GM23338 (cell line): ENCODE results near the gene CRISP3.

ENCODE experiments used
- CREB1 ChIP-seq: fragments of 250-450 bp; sonication (Bioruptor Pico); IDR thresholded peaks from 2 replicates; pipeline ENCODE4 v1.5.0; 2020; ENCODE audit warnings: low read depth, mild to moderate bottlenecking, moderate library complexity
- EZH2 ChIP-seq: fragments of 200-600 bp; sonication (generic); IDR thresholded peaks from one replicate; pipeline ENCODE4 v1.8.0; 2017; ENCODE audit warnings: antibody characterized with exemption, mild to moderate bottlenecking, low read depth; ENCODE audit not compliant: unreplicated experiment
- EZH2phosphoT487 ChIP-seq: fragments of 200-600 bp; sonication (generic); IDR thresholded peaks from one replicate; pipeline ENCODE4 v1.8.1; 2018; ENCODE audit warnings: antibody characterized with exemption; ENCODE audit not compliant: unreplicated experiment
- POLR2AphosphoS5 ChIP-seq: IDR thresholded peaks from 2 replicates; pipeline ENCODE4 v1.6.1; 2016; ENCODE audit warnings: antibody characterized with exemption, low read depth
- STAT1 ChIP-seq: IDR thresholded peaks from one replicate; pipeline ENCODE4 v1.6.1; 2016; ENCODE audit warnings: antibody characterized with exemption; ENCODE audit not compliant: unreplicated experiment
- TF ChIP-seq, protein P1 (sequence below), 2 experiments: fragments of 200-600 bp in 1 of 2; sonication (generic) in 1 of 2; conservative IDR thresholded peaks; 2 replicates each; pipeline versions ENCODE4 v1.5.1 to v1.6.1; 2016 to 2017; ENCODE audit warnings: antibody characterized with exemption in 2 of 2, low read depth in 2 of 2, mild to moderate bottlenecking in 2 of 2, moderate library complexity in 1 of 2
- TF ChIP-seq, protein P2 (sequence below): IDR thresholded peaks from one replicate; pipeline ENCODE4 v1.6.1; 2018; ENCODE audit warnings: antibody characterized with exemption; ENCODE audit not compliant: unreplicated experiment

DNA sequence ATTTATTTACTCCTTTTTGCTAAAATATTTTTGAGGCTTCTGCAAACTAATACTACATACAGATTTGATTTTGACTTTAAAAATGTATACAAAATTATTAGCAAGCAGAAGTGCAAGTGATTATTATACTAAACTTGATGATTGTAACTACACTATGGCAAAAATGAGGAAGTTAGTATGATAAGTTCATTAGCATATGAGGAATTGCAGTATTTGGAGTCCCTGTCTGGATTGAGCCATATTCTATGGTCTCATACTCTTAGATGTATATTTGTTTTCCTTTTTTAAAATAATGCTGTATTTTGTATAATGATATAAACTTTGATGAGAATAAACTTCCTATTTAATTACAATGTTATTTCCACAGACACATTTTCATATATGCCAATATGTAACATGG, 13.9 kb downstream of the CRISP3 start:
- no peak for TF ChIP-seq EZH2
- TF ChIP-seq, protein P1, sequence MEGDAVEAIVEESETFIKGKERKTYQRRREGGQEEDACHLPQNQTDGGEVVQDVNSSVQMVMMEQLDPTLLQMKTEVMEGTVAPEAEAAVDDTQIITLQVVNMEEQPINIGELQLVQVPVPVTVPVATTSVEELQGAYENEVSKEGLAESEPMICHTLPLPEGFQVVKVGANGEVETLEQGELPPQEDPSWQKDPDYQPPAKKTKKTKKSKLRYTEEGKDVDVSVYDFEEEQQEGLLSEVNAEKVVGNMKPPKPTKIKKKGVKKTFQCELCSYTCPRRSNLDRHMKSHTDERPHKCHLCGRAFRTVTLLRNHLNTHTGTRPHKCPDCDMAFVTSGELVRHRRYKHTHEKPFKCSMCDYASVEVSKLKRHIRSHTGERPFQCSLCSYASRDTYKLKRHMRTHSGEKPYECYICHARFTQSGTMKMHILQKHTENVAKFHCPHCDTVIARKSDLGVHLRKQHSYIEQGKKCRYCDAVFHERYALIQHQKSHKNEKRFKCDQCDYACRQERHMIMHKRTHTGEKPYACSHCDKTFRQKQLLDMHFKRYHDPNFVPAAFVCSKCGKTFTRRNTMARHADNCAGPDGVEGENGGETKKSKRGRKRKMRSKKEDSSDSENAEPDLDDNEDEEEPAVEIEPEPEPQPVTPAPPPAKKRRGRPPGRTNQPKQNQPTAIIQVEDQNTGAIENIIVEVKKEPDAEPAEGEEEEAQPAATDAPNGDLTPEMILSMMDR (conservative IDR thresholded peaks at IDR 0.05; ENCODE audit: low read depth in 2 of 2), result no peak
- TF ChIP-seq CREB1 (CRISPR knock-in tag), result no peak
- no peak for TF ChIP-seq POLR2AphosphoS5
- TF ChIP-seq EZH2phosphoT487, result no peak
- TF ChIP-seq, protein P2, sequence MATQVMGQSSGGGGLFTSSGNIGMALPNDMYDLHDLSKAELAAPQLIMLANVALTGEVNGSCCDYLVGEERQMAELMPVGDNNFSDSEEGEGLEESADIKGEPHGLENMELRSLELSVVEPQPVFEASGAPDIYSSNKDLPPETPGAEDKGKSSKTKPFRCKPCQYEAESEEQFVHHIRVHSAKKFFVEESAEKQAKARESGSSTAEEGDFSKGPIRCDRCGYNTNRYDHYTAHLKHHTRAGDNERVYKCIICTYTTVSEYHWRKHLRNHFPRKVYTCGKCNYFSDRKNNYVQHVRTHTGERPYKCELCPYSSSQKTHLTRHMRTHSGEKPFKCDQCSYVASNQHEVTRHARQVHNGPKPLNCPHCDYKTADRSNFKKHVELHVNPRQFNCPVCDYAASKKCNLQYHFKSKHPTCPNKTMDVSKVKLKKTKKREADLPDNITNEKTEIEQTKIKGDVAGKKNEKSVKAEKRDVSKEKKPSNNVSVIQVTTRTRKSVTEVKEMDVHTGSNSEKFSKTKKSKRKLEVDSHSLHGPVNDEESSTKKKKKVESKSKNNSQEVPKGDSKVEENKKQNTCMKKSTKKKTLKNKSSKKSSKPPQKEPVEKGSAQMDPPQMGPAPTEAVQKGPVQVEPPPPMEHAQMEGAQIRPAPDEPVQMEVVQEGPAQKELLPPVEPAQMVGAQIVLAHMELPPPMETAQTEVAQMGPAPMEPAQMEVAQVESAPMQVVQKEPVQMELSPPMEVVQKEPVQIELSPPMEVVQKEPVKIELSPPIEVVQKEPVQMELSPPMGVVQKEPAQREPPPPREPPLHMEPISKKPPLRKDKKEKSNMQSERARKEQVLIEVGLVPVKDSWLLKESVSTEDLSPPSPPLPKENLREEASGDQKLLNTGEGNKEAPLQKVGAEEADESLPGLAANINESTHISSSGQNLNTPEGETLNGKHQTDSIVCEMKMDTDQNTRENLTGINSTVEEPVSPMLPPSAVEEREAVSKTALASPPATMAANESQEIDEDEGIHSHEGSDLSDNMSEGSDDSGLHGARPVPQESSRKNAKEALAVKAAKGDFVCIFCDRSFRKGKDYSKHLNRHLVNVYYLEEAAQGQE, result no peak
- TF ChIP-seq STAT1, result no peak
